Fibroblast of skin of left quadriceps (primary cell): ENCODE data around the gene CDK5RAP1.

ENCODE experiments used
- DNase-seq, 2 experiments: peaks; one replicate each; pipeline ENCODE4 v3.0.0-alpha.2; 2013; ENCODE audit warnings: low read depth in 2 of 2

The CDK5RAP1 gene

DNA sequence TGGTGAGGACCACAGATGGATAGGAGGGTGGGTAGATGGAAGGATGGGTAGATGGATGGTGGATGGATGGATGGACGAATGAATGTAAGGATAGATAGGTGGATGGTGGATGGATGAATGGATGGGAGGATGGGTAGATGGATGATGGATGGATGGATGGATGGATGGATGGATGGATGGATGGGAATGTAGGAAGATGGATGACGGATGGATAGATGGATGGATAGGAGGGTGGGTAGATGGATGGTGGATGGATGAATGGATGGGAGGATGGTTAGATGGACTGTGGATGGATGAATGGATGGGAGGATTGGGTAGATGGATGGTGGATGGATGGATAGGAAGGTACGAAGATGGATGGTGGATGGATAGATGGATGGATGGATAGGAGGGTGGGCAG, 67.2 kb downstream of the CDK5RAP1 start:
- no peak for DNase-seq

DNA sequence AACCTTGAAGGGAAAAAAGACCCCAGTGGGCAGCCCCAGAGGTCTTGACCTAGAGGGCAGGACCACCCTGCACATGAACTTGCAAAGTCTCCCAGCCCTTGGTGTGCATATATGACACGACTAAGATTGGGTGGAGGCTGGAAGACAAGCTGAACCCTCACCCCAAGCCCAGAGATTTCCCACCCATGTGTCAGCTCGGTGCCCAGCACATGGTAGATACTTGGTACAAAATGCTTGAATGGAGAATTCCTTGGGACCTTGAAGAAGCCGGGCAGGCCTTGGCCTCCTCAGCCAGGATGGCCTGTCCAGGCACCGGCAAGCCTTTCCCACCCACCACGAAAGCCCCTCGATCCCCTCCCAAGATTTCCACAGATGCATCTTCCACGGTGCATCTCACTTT, 67.7 kb downstream of the CDK5RAP1 start:
- DNase-seq: no peak

DNA sequence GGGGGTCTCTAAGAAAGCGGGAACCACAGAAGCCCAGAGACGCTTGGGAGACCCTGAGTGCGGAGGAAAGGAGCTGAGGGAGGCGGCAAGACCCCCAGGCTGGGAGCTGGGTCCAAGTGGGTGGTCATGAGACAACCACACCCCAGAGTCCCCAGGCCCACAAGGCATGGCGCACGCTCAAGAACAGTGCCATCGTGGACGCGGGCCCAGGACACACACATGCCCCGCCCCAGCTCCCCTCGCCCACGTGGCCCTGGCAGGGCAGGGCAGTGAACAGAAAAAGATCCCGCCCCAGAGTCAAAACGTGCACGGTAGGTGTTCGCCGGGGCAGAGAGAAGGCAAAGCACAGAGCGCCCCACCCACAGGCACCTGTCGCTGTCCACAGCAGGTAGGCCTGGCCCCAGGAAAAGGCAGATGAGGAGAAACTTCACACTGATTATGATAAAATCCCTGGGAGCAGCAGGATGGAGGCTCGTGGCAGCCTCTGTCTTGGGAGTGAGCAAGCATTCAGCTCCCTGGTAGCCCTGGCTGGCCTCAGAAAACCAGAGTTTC, 68.3 kb downstream of the CDK5RAP1 start:
- DNase-seq: no peak

DNA sequence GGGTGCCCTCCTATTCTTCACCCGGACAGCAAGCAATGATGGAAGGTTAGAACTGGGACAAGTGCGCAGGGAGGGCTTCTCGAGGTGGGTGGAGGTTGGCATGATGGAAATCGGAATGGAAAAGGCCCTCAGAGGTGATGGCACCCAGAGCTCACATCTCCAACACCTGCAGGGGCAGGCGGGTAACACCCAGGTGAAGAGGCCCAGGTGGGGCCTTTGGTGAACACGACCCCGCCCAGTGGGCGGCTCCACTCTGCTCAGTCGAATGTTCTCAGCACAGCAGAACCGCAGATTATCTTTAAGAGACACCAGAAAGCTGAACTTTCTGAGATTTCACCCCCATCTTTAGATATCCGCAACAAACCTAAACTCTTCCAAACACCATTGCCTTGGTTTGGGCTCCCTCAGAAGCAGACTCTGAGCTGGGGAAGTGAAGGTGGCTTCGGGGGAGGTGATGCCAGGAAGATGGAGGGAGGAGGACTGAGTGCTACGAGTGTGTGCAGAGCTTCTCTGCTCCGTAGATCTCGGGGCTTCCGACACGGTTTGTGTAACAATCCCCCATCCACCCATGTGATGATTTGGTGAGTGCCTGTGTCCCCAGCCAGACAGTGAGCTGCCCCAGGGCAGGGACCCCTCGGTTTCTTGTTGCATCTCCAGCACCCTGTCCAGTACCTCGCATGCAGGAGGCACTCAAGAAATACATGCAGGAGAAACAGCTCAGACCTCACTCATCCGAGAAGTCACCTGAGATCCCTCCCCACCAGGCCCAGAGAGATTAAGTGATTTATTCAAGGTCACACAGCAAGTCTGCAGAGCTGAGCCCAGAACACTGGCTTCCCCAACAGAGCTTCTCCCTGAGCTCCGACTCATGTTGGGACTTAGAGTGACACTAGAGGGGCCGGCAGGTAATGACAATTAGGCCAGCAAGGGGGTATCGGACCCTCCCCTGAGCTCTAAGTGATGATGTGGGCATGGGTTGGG, 72.9 kb downstream of the CDK5RAP1 start:
- no peak for DNase-seq

DNA sequence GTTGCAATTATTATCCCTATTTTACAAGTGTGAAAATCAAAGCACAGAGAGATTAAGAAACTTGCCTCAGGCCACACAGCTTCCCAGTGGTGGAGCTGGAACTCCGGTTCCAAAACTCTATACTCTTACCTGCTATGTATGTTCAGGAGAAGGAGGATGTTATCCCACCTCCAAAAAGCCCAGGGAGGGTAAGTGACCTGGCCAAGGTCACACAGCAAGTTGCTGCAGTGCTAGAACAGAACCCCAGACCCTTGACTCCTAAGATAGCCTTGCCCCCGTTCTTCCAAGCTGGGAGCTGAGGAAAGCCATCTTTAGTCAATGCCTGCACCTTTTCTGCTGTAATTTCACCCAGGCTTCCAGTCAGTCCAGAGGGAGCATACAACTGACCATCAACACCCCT, 76.0 kb downstream of the CDK5RAP1 start:
- no peak for DNase-seq

DNA sequence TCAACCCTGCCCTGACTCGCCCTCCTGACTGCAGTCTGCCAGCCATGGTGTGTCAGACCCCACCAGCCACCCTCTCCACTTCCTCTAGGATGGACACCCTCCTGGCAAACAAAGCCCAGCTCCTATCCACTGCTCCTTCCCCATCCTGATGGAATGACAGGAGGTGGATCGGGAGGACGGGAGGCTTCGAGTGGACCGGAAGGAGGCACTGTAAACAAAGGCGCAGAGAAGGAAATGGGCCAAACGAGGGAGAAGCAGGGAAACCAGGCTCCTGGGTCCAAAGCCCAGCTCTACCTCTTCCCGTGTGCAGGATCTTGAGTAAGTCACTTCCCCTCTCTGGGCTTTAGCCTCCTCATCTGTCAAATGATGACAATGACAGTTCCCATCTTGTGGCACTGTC, 78.1 kb downstream of the CDK5RAP1 start:
- DNase-seq: no peak

DNA sequence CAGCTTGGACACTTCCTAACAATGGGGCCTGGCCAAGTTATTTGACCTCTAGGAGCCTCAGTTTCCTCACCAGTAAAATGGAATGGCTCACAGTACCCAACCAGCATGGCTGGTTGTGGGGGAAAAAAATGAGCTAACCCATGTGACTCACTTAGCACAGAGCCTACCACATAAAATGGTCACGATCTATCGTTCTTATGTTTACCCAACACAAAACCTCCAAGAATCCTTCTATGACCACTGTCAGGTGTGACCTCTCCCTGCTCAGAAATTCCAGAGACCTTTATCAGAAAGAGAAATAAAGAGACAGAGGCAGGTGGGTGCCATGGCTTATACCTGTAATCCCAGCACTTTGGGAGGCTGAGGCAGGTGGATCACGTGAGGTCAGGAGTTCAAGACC, 78.9 kb downstream of the CDK5RAP1 start:
- no peak for DNase-seq

DNA sequence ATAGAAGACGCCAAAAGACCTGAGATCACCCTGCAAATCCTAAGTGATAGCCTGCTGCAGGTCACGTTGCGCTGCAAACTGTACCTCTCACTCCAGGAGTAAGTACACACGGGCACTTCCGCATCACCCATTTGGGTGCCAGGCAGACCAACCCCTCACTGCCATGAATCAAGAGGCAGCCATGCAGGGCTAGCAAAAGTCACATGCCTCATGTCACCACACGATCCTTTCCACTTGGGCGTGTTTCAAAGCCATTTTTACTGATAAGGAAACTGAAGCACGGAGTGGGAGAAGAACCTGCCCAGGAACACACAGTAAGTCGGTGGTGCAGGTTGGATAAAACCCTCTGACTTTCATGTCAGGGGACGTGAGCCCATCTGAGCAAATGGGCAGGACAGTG, 81.3 kb downstream of the CDK5RAP1 start:
- DNase-seq: no peak

DNA sequence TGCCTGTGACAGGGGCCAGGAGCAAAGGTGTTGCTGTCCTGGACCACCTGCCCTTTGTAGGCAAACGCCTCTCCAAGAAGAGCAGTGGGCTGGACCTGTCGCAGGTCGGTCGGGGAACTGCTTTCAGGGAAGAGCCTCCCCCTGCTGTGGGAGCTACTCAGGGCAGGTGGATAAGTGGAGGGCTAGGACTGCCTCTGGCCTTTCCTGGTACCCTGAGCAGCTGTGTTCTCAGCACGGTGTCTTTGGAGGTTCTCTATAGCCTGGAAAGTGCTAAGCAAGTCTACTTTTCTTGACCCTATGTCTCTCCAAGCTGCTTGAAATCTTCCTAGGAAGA, 83.3 kb downstream of the CDK5RAP1 start:
- no peak for DNase-seq

DNA sequence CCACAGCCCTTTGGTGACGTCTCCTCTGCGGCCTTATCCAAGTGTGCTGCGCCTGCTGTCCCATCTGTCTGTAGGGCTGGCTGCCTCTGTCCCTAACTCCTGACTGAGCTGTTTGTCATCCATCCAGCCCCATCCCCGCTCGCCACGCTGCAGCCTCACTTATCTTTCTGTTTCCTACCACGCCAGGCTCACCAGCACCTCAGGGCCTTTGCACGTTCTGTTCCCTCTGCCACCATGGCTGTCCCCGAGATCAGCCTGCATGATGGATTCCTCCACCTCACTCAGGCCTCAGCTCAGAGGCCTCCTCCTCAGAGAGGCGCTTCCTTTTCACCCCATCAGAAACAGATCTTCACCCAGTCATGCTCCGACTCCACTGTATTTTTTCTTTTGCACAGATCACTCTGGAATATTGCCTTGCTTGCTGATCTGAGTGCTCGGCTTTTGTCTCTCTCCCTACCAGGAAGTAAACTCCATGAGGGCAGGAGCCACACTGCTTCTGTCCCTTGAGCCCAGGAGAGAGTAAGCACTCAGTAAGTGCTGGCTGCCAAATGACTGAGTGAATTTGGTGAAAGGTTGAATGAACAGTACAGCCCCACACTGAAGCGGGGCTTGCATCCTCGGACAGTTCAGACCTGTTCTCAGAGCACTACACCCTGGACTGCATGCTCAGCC, 83.8 kb downstream of the CDK5RAP1 start:
- no peak for DNase-seq

DNA sequence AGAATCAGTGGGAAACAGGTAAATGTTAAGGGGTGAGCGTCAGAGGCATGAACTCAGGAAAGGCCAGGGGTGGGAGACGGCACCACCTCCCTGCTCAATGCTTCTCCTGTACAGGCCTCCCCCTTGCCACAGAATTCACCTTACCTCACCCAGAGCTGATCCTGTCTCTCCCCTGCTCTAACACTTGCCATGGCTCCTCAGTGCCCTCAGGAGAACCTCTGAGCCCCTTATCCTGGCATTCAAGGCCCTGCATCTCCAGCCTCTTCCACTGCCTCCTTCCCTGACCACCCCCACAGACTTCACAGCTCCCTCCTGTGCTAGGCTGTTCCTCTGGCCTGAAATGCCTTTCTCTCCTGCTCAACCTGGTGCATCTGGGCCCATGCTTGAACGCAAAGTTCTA, 84.4 kb downstream of the CDK5RAP1 start:
- no peak for DNase-seq

DNA sequence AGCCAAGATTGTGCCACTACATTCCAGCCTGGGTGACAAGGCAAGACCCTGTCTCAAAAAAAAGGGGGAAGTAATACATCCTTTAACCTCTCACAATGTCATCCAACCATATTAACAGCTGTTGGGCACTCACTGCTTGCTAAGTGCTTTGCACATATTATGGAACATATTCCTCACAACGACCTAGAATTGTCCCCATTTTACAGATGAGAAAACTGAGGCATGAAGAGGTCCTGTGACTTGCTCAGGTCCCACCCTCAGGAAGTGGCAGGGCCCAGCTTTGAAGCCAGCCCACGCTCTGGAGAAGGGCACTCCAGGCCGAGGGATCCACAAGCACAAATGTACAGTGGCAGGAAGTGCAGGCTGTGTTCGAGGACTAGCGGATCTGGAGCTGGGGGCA, 85.0 kb downstream of the CDK5RAP1 start:
- no peak for DNase-seq

DNA sequence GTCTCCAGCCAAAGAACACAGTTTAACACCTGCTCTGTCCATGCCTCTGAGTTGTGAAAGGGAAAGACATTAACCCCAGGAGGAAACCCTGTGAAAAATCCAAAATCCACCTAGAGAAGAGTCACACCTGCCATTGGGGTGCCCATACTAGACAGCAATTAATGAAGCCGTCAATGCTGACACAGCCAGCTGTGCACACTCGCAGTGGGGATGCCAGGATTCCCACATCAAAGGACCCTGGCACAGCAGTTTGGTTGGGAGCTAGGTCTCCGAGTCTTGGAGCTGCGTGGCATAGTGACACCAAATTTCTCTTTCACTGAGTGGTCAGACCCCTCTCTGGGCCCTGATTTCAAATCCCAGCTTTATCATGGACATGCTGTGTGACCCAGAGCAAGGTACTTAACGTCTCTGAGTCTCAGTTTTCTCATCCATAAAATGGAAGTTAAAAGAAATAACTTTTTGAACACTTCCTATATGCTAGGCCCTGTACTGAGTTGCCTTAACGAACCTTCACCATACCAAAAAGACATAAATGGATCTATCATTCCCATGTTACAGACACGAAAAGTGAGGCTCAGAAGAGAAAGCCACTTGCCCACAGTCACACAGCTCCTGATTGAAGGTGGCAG, 87.5 kb downstream of the CDK5RAP1 start:
- no peak for DNase-seq

DNA sequence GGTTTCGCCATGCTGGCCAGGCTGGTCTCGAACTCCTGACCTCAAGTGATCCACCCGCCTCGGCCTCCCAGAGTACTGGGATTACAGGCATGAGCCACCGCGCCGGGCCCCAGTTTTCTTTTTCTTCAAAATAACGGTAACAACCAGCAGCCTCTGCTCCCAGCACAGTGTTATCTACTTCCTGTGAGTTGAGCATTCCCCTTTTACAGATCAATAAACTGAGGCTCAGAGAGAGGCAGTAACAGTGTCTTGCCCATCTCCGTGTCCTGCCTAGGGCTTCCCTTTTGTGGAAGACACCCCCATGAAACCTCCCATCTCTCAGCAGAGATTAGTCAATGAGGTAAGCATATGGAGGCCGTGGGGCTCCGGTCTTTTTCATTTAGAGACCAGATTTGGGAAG, 88.7 kb downstream of the CDK5RAP1 start:
- DNase-seq: no peak

DNA sequence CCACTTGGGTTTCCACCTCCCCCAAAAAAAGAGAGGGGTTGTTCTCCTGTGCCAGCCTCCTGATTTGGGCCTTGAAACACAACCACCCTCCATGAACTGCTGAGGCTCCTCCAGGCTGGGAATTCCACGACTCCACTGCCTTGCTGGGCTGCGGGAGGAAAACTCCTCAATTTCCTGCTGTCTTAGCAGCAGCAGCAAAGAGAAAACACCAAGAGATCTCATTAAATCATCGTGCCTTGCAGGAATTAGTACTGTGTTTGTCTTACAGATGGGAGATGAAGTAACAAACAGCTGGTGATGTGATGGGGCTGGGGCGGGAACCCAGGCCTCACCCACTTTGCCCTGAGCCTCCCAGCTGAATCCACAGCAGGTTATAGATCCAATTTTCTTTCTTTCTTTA, 89.3 kb downstream of the CDK5RAP1 start:
- DNase-seq: no peak

DNA sequence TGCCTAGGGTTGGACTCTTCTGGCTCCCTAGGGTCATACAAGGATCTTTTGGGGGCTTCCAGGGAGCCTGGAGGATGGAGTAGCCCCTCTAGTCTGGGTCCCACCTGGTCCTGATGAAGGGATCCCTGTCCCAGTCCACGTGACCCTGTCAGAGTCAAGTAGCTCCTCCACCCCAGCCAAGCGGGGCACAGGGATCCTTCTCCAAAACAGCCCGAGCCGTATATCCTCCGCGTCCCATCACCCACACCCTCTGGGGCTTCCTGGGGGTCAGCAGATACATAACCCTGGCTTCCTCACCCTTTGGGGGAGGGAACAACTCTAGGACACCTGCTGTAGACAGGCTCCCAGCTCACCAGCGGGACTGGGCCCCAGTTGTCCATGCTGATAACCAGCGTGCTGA, 90.3 kb downstream of the CDK5RAP1 start:
- DNase-seq: no peak

DNA sequence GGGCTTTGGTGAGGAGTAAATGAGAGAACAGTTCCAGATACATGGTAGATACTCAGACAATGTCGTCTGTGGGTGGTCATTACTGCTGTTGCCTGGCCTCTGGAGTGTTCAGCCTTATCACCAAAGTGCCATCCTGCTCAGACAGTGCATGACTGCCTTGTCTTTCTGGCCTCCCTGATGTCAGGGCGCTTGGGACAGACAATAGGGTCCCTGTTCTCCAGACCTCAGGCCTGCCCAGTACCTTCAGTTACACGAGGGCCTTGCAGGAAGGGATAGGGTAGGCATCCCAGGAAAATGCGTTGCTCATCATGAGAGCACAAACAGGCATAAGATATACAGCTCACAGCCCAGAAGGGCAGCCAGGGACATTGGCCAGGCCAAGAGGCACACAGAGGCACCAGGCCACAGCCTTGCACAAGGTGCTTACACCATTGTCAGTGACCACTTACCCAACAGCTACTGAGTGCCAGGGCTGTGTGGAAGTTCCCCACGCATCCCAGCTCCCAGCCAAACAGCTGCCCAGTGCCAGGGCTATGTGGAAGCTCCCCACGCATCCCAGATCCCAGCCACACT, 90.9 kb downstream of the CDK5RAP1 start:
- no peak for DNase-seq

DNA sequence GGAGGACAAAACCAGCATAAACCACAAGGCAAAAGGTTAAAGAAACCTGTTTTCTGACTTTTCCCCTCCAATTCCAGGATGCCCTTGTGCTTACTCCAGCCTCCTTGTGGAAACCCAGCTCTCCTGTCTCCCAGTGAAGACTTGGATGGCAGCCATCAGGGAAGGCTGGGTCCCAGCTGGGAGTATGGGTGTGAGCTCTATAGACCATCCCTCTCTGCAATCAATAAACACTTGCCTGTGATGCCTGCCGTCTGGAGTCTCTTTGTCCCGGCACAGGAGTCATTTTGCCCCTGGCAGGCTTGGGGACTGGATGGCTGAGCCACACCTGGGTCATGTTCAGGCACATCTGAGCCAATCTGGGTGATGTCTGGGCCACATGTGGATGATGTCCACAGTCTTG, 91.7 kb downstream of the CDK5RAP1 start:
- DNase-seq: no peak
